Activated CD4-positive, alpha-beta memory T cell treated with anti-CD3 and anti-CD28 coated beads, Interleukin-2, amount 10 ng/mL, durations not matched to agents 7 days and 5 days (primary cell): ENCODE measurements around the gene CNTNAP2. TPM values are rescaled to one million over a fixed set of nuclear protein-coding genes. Genes with fewer than 3 reads are reported as not detected.

Source experiments
- CTCF ChIA-PET: fragments of 350-600 bp; sonication (Branson Sonifier 250); formaldehyde crosslinking; loops from one replicate; lab custom pipeline; 2021; ENCODE audit warnings: antibody characterized with exemption, inconsistent platforms; lab: Charles Lee
- POLR2A ChIA-PET: fragments of 350-600 bp; sonication (Branson Sonifier 250); formaldehyde crosslinking; loops from one replicate; lab custom pipeline; 2021; ENCODE audit warnings: antibody characterized with exemption; lab: Charles Lee
- DNase-seq: peaks from one replicate; pipeline ENCODE4 v3.0.0-alpha.2; 2020
- H3K27ac Mint-ChIP-seq: one replicate; pipeline ENCODE4 v1.8.0; 2021; ENCODE audit warnings: mild to moderate bottlenecking, mixed read lengths
- H3K27me3 Mint-ChIP-seq: one replicate; pipeline ENCODE4 v1.8.0; 2021; ENCODE audit warnings: mixed read lengths
- H3K36me3 Mint-ChIP-seq: one replicate; pipeline ENCODE4 v1.8.0; 2021; ENCODE audit warnings: low read depth, mixed read lengths
- H3K4me1 Mint-ChIP-seq: one replicate; pipeline ENCODE4 v1.8.0; 2021; ENCODE audit warnings: mixed read lengths
- H3K4me3 Mint-ChIP-seq: one replicate; pipeline ENCODE4 v1.8.0; 2021; ENCODE audit warnings: mild to moderate bottlenecking, mixed read lengths
- H3K9me3 Mint-ChIP-seq: one replicate; pipeline ENCODE4 v1.8.0; 2021; ENCODE audit warnings: mixed read lengths
- total RNA-seq, 2 experiments: library from RNA; stranded (reverse); gene quantifications; one replicate each; pipeline ENCODE4 v1.2.3, GENCODE V29; 2021

CNTNAP2 gene
- total RNA-seq, 2 experiments from 2014 or later: not detected

GRCh38 chr7:148241700-148242293 lies 2125.2 kb downstream of the CNTNAP2 start:
- ChIA-PET POLR2A (no interaction called here), CTCF (interaction anchor here (0.9 to 3.0 kb wide), 7 partner anchors 13 to 32 kb away, joined by 3 to 18 read pairs (median 6); no protein-coding TSS in a partner anchor)
- DNase-seq: no peak
- H3K4me1 Mint-ChIP-seq: no peaks in the 10 kb centered on the region
- H3K36me3 Mint-ChIP-seq: no peaks in the 10 kb centered on the region
- H3K9me3 Mint-ChIP-seq: no peaks in the 10 kb centered on the region
- H3K27ac Mint-ChIP-seq: no peak overlapping the region
- peaks cover 23% of the 10 kb centered on the region for H3K27me3 Mint-ChIP-seq
- no peak overlapping the region for H3K4me3 Mint-ChIP-seq

- Mint-ChIP-seq H3K4me3 (no peak overlapping the region), H3K27me3 (peaks cover 23% of the 10 kb centered on the region), H3K9me3 (no peaks in the 10 kb centered on the region), H3K27ac (no peak overlapping the region), H3K4me1 (no peaks in the 10 kb centered on the region), H3K36me3 (no peaks in the 10 kb centered on the region)
- ChIA-PET POLR2A (no interaction called here), CTCF (interaction anchor here (1.0 to 3.0 kb wide), 7 partner anchors 12 to 32 kb away, joined by 3 to 18 read pairs (median 6); no protein-coding TSS in a partner anchor)
- DNase-seq: no peak
Measured at GRCh38 chr7:148242294-148242821, 2125.8 kb downstream of the CNTNAP2 start.

- Mint-ChIP-seq H3K36me3 (no peaks in the 10 kb centered on the region), H3K27me3 (peaks cover 23% of the 10 kb centered on the region), H3K4me3 (no peak overlapping the region), H3K9me3 (no peaks in the 10 kb centered on the region), H3K27ac (no peak overlapping the region), H3K4me1 (no peaks in the 10 kb centered on the region)
- CTCF ChIA-PET: no interaction called here
- DNase-seq: no peak
- POLR2A ChIA-PET: no interaction called here
Measured at GRCh38 chr7:148245381-148245780, 2128.8 kb downstream of the CNTNAP2 start.

GRCh38 chr7:148253629-148254028 lies 2137.0 kb downstream of the CNTNAP2 start:
- no peak for DNase-seq
- Mint-ChIP-seq H3K27me3 (no peaks in the 10 kb centered on the region), H3K27ac (no peak overlapping the region), H3K4me3 (no peak overlapping the region), H3K4me1 (no peaks in the 10 kb centered on the region), H3K9me3 (peaks cover 10% of the 10 kb centered on the region), H3K36me3 (no peaks in the 10 kb centered on the region)
- ChIA-PET POLR2A (no interaction called here), CTCF (no interaction called here)

- DNase-seq: no peak
- H3K36me3 Mint-ChIP-seq: no peaks in the 10 kb centered on the region
- POLR2A ChIA-PET: interaction anchor here (0.6 kb wide), 1 partner anchor 582 kb away, joined by 3 read pairs; no protein-coding TSS in a partner anchor
- no peaks in the 10 kb centered on the region for H3K27me3 Mint-ChIP-seq
- CTCF ChIA-PET: interaction anchor here (0.7 to 1.6 kb wide), 3 partner anchors 10 to 195 kb away, joined by 3 to 5 read pairs (median 4); no protein-coding TSS in a partner anchor
- no peak overlapping the region for H3K27ac Mint-ChIP-seq
- H3K9me3 Mint-ChIP-seq: peaks cover 10% of the 10 kb centered on the region
- no peaks in the 10 kb centered on the region for H3K4me1 Mint-ChIP-seq
- H3K4me3 Mint-ChIP-seq: no peak overlapping the region
Measured at GRCh38 chr7:148255333-148255732, 2138.7 kb downstream of the CNTNAP2 start.

- no peak for DNase-seq
- H3K4me1 Mint-ChIP-seq: no peaks in the 10 kb centered on the region
- no peak overlapping the region for H3K4me3 Mint-ChIP-seq
- CTCF ChIA-PET: no interaction called here
- H3K27me3 Mint-ChIP-seq: no peaks in the 10 kb centered on the region
- H3K9me3 Mint-ChIP-seq: peaks cover 5% of the 10 kb centered on the region
- H3K36me3 Mint-ChIP-seq: no peaks in the 10 kb centered on the region
- POLR2A ChIA-PET: no interaction called here
- H3K27ac Mint-ChIP-seq: no peak overlapping the region
Measured at GRCh38 chr7:148256433-148256832, 2139.8 kb downstream of the CNTNAP2 start.

- H3K27me3 Mint-ChIP-seq: peaks cover 9% of the 10 kb centered on the region
- peaks cover 1% of the 10 kb centered on the region for H3K4me1 Mint-ChIP-seq
- H3K36me3 Mint-ChIP-seq: no peaks in the 10 kb centered on the region
- POLR2A ChIA-PET: no interaction called here
- CTCF ChIA-PET: interaction anchor here (1.2 to 1.9 kb wide), 3 partner anchors 9 to 19 kb away, joined by 3 to 8 read pairs (median 3); no protein-coding TSS in a partner anchor
- DNase-seq: no peak
- no peaks in the 10 kb centered on the region for H3K9me3 Mint-ChIP-seq
- H3K4me3 Mint-ChIP-seq: no peak overlapping the region
- no peak overlapping the region for H3K27ac Mint-ChIP-seq
Measured at GRCh38 chr7:148260599-148260998, 2144.0 kb downstream of the CNTNAP2 start.

- H3K4me3 Mint-ChIP-seq: no peak overlapping the region
- H3K27ac Mint-ChIP-seq: no peak overlapping the region
- DNase-seq: no peak
- peaks cover 1% of the 10 kb centered on the region for H3K4me1 Mint-ChIP-seq
- no peaks in the 10 kb centered on the region for H3K36me3 Mint-ChIP-seq
- POLR2A ChIA-PET: no interaction called here
- peaks cover 9% of the 10 kb centered on the region for H3K27me3 Mint-ChIP-seq
- H3K9me3 Mint-ChIP-seq: no peaks in the 10 kb centered on the region
- CTCF ChIA-PET: interaction anchor here (0.8 to 2.0 kb wide), 3 partner anchors 17 to 22 kb away, joined by 3 to 8 read pairs (median 5); no protein-coding TSS in a partner anchor
Measured at GRCh38 chr7:148261523-148261922, 2144.9 kb downstream of the CNTNAP2 start.

- ChIA-PET POLR2A (no interaction called here), CTCF (interaction anchor here (0.8 to 3.7 kb wide), 6 partner anchors 9 to 61 kb away, joined by 3 to 18 read pairs (median 4); no protein-coding TSS in a partner anchor)
- no peak for DNase-seq
- Mint-ChIP-seq H3K27me3 (peaks cover 9% of the 10 kb centered on the region), H3K36me3 (no peaks in the 10 kb centered on the region), H3K4me3 (no peak overlapping the region), H3K4me1 (peaks cover 1% of the 10 kb centered on the region), H3K9me3 (no peaks in the 10 kb centered on the region), H3K27ac (no peak overlapping the region)
Measured at GRCh38 chr7:148261996-148262688, 2145.5 kb downstream of the CNTNAP2 start.

GRCh38 chr7:148262721-148263229 lies 2146.2 kb downstream of the CNTNAP2 start:
- no peak overlapping the region for H3K27ac Mint-ChIP-seq
- peak; percentile 55 for DNase-seq
- H3K9me3 Mint-ChIP-seq: no peaks in the 10 kb centered on the region
- ChIA-PET CTCF (interaction anchor here (0.5 to 3.7 kb wide), 11 partner anchors 9 to 156 kb away, joined by 3 to 18 read pairs (median 3); no protein-coding TSS in a partner anchor), POLR2A (no interaction called here)
- H3K4me3 Mint-ChIP-seq: no peak overlapping the region
- no peaks in the 10 kb centered on the region for H3K36me3 Mint-ChIP-seq
- H3K27me3 Mint-ChIP-seq: peaks cover 9% of the 10 kb centered on the region
- peaks cover 1% of the 10 kb centered on the region for H3K4me1 Mint-ChIP-seq

GRCh38 chr7:148264933-148265557 lies 2148.4 kb downstream of the CNTNAP2 start:
- no peaks in the 10 kb centered on the region for H3K9me3 Mint-ChIP-seq
- H3K36me3 Mint-ChIP-seq: no peaks in the 10 kb centered on the region
- POLR2A ChIA-PET: no interaction called here
- CTCF ChIA-PET: interaction anchor here (0.6 to 3.7 kb wide), 9 partner anchors 10 to 702 kb away, joined by 3 to 18 read pairs (median 5); no protein-coding TSS in a partner anchor
- no peak for DNase-seq
- H3K27ac Mint-ChIP-seq: no peak overlapping the region
- peaks cover 9% of the 10 kb centered on the region for H3K27me3 Mint-ChIP-seq
- H3K4me3 Mint-ChIP-seq: no peak overlapping the region
- peaks cover 1% of the 10 kb centered on the region for H3K4me1 Mint-ChIP-seq

- H3K9me3 Mint-ChIP-seq: no peaks in the 10 kb centered on the region
- H3K4me3 Mint-ChIP-seq: no peak overlapping the region
- ChIA-PET POLR2A (no interaction called here), CTCF (interaction anchor here (0.6 to 2.1 kb wide), 4 partner anchors 11 to 1632 kb away, joined by 3 to 12 read pairs (median 6); no protein-coding TSS in a partner anchor)
- no peak overlapping the region for H3K27ac Mint-ChIP-seq
- no peak for DNase-seq
- peaks cover 1% of the 10 kb centered on the region for H3K4me1 Mint-ChIP-seq
- peaks cover 9% of the 10 kb centered on the region for H3K27me3 Mint-ChIP-seq
- H3K36me3 Mint-ChIP-seq: no peaks in the 10 kb centered on the region
Measured at GRCh38 chr7:148265896-148266295, 2149.3 kb downstream of the CNTNAP2 start.
